Mesenteric fat pad (tissue), 1 donor: ENCODE results near the gene SHE. TPM values are rescaled to one million over a fixed set of nuclear protein-coding genes. Genes with fewer than 3 reads are reported as not detected.

Experiments used
- DNase-seq: peaks from one replicate; pipeline ENCODE4 v3.0.0-alpha.2; 2020; ENCODE audit warnings: low spot score
- total RNA-seq: library from RNA; stranded (reverse); fragmentation: NEBNext Ultra II Directional; extraction: Animal tissue kit (Norgen Biotek cat#: 25700); gene quantifications from one replicate; pipeline ENCODE4 v1.2.1, GENCODE V29; 2021
- donor health status: DM: yes; HTN: yes; CAD: no.

Gene SHE
- total RNA-seq, 1 donor from 2014 or later: 33.1 TPM

DNA sequence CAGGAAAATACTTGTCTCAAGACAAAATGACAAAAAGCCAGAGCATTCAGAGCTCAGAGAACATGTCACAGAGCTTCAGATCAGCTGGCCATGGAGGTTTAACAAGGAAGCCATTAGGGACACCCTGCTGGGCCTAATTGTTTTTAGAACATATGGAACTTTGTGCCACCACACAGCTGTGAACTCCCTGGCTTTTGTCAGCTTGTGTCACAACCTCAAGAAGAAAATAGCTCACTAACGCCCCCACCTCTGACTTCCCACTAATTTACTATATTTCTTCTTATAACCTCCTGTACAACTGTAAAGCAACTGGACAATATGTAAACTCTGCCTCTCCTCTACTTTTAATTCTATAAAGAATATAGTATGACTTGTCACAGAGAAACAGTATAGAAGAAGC is 21.2 kb downstream of the SHE start:
- DNase-seq: no peak

DNA sequence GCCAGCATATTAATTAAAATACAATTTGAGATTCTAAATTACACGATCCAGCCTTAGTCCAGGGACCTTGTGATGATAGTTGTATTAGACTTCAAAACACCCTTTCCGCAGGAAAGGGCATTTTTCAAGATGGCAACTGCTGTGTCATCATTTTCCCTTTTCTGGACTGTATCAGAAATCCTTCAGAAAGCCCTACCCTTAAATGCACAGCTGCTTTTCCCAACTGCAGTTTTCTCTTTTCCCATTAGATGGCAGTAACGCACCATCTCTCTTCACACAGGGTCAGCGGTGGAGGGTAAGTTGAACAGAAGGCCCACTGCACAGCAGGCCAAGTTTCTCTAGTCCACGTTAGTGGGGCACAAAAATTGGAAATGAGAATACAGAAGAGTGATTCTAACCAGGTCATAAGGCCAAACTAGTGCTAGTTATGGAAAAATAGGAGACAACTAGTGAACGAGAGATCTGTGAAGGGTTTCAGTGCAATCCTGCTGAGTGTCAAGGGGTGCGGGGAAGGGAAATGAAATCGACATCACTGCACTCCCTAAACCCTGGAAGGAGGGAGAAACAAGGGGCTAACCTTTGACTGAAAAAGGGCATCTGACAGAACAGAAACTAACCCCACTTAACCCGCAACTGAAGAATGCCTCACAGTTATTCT is 22.3 kb downstream of the SHE start:
- no peak for DNase-seq

DNA sequence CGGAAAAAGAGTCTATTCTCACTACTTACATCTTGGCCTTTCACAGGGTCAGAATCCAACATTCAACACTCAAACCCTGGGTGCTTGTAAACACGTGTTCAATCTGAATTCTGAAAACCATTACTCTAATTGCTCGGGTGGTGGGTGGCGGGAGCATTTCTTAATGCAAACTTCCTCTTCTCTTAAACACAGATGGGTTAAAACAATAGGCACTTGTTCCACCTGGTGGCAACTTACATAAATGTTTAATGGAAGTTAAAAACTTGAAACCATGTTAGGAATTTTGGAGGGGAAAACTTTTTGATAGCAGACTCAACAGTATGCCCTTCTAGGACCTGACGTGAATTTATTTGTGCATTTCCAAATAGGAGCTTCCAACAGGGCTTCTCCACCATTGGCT is 23.6 kb downstream of the SHE start:
- DNase-seq: no peak

DNA sequence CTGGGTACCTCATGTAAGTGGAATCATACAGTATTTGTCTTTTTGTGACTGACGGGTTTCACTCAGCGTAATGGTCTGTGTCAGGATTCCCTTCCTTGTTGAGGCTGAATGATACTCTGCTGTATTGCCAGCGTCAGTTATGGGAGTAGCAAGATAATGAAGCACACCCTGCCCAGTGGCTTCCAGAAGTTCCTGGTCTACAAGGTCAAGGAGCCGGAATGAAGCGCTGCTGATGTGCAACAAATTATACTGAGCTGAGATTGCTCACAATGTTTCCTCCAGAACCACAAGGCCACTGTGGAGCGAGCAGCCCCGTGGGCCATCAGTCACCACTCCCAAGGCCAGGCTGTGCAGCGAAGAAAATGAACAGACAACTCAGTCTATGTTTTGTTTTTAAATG is 24.2 kb downstream of the SHE start:
- no peak for DNase-seq

DNA sequence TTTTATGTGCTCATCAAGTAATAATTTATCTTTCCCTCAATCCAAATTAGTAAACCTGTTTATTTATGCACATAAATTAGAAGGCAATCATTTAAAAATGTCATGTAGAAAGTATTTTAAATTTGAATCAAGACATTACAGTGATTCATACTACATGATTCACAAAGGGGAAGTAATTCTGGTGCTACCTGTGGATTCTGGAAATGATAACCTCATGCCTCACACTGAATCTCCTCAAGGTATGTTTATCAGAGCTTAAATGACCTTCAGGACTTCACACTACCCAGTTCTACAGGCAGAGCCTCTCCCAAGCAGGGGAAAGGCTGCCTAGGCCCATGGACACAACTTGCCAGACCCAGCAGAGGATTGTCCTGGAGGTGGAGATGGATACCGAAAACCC is 25.4 kb downstream of the SHE start:
- DNase-seq: no peak

DNA sequence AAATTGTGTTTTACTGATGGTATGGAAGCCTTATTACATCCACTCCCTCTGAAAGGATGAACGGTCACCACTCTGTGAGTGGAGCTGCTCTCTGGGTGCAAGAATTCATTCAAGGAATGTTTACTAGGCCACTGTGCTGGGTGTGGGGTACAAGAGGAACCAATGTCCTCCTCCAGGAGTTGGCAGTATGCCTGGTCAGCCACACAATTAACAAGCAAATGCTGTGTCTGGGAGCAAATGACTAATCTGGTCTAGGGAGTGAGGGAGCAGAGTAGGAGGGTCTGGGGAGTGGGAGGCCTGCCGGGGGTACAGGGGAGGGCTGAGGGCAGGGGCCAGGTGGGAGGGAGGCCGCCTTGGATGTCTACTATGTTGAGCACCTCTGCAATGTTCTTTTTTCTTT is 27.4 kb downstream of the SHE start:
- DNase-seq: no peak

DNA sequence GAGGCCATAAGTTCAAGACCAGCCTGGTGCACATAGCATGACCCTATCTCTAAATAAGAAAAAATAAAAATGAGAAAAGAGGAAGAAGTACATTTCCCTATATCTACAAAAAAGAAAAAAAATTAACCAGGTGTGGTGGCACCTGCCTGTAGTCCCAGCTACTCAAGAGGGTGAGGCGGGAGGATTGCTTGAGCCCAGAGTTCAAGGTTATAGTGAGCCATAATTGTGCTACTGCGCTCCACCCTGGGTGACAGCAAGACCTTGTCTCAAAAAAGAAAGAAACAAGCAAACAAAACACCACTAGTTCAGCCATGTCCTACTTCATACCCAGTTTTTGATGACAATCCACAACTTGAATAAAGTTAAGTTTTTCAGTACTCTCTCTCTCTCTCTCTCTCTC is 30.9 kb downstream of the SHE start:
- DNase-seq: no peak

DNA sequence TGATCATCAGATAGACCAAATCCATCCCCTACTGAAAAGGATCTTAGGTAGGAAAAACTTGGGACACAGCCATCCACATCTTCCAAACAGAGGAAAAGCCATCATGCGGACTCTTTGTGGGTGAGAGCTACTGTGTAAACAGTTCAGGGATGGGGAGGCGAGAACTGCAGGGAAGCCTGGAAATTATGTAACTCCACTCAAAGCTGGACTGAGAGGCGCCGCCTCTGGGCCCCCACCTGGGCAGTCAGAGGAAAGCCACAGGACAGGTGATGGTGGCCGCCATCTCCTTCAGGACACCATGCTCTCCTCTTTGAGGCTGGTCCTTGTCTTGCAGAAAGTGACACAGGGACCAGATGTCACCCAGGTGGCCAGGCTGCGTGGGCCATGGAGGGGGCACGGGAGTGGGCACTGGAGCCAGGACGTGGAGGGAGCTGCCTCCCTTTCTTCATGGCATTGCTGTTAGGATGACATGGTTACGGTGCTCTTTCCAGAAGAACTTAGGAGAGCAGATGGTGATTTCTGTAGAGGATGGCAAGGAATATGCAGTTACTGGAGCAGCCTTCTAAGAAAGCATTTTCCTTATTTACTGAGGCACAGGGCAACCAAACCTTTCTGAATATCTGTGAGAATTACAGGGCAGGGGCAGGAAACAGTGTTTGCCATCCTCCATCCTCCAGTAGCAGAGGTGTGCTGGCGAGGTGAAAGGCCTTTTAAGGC is 32.2 kb downstream of the SHE start:
- no peak for DNase-seq

DNA sequence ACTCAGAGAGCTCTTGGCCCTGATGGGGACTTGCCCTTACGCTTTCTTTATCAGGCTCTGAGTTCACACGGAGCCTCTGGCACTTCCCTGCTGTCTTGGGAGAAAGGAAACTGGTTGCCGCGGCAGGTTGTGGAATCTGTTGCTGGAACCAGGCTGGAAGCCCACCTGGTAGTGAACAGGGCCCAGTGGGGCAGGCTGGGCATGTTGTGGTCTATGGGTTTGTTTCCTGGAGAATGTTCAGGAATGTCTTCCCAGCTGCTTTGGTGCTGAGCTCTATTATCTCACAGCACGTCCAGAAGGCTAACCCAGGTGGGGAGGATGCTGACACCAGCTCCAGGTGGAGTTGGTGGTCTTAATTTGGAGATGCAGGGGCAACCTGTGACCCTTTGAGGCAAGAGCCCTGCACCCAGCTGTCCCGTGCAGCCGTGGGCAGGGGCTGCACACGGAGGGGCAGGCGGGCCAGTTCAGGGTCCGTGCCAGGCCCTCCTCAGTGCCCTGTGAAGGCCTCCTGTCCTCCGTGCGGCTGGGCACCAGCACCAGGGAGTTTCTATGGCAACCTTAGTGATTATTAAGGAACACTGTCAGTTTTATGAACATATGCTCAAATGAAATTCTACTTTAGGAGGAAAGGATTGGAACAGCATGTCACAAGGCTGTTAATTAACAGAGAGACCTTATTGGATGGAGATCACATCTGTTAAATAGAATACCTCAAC is 33.5 kb downstream of the SHE start:
- DNase-seq: no peak

DNA sequence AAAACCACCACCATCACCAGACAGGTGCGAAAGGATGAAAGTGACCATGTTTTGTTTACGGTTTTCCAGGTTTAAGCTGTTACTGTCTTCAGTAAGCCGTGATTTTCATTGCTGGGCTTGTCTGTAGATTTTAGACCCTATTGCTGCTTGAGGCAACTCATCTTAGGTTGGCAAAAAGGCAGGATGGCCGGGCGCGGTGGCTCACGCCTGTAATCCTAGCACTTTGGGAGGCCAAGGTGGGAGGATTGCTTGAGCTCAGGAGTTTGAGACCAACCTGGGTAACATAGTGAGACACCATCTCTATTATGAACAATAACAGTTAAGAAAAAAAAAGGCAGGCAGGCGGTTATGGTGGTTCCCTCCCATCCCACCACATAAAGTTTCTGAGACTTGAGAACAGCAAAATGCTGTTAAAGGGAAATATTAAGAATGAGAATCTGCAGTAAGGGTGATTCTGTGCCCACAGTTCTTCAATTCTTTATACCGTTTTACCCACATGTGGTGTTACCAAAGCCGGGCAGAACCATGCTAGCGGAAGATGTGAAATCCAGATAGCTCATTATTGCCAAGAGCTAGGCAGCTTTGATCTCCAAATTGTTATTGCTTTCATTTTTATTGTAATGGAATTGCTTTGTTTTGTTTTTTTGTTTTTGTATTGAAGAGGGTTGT is 34.6 kb downstream of the SHE start:
- no peak for DNase-seq

DNA sequence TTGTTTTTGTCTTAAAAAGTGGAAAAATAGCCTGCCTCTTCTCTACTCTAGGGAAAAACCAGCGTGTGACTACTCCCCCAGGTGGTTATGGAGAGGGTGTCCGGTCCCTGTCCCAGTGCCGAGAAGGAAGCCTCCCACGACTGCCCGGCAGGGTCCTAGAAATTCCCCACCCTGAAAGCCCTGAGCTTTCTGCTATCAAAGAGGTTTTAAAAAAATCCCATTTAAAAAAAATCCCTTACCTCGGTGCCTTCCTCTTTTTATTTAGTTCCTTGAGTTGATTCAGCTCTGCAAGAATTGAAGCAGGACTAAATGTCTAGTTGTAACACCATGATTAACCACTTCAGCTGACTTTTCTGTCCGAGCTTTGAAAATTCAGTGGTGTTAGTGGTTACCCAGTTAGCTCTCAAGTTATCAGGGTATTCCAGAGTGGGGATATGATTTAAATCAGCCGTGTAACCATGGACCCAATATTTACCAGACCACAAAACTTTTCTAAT is 35.2 kb downstream of the SHE start:
- no peak for DNase-seq

DNA sequence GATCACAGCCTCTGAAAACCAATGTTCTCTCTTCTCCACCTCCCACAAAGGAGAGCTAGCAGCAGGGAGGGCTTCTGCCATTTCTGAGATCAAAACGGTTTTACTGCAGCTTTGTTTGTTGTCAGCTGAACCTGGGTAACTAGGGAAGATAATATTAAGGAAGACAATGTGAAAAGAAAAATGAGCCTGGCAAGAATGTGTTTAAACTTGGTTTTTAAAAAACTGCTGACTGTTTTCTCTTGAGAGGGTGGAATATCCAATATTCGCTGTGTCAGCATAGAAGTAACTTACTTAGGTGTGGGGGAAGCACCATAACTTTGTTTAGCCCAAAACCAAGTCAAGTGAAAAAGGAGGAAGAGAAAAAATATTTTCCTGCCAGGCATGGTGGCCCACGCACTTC is 36.0 kb downstream of the SHE start:
- DNase-seq: no peak

DNA sequence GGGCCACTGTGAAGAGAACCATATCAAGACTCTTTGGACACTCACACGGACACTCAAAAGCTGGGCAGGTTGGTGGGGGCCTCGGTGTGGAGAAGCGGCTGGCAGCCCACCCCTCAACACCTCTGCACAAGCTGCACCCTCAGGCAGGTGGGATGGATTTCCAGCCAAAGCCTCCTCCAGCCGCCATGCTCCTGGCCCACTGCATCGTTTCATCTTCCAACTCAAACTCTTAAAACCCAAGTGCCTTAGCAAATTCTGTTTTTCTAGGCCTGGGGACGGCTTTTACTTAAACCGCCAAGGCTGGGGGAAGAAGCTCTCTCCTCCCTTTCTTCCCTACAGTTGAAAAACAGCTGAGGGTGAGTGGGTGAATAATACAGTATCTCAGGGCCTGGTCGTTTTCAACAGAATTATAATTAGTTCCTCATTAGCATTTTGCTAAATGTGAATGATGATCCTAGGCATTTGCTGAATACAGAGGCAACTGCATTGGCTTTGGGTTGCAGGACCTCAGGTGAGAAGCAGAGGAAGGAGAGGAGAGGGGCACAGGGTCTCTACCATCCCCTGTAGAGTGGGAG is 36.5 kb downstream of the SHE start:
- DNase-seq: no peak

DNA sequence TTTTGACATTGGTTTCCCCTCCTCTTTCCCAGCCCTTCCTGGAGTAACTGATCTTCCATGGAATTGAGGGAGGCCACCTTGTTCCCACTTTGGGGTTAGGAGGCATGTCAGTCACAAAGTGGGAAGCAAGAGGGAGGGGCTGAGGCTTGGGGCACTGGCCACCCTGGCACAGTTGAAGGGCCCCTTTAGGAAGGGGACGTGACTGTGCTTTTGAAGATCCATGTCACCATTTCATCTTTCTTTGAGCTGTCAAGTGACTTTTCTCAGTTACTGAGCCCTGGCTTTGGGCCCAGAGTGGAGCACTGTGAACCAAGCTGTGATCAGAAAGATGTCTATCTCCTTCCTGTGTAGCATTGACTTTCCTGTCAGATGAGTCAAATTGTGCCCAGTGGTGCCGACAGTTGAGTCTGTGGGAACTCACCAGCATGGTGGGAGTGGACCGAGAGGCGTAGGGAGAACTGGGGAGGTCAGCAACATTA is 38.7 kb downstream of the SHE start:
- no peak for DNase-seq

DNA sequence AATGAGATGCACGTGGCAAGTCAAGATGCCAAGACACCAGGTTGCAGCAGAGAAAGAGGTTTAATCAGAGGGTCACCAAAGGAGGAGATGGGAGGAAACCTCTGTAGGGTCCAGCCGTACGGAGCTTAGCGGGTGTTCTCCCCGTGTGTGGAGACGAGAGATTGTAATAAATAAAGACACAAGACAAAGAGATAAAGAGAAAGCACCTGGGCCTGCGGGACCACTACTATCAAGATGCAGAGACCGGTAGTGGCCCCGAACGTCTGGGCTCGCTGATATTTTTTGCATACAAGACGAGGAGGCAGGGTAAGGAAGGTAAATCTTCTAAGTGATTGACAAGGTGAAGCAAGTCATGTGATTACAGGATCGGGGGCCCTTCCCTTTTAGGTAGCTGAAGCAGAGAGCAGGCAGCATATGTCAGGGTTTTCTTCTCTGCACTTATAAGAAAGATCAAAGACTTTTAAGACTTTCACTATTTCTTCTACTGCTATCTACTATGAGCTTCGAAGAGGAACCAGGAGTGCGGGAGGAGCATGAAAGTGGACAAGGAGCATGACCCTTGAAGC is 41.4 kb downstream of the SHE start:
- DNase-seq: no peak

DNA sequence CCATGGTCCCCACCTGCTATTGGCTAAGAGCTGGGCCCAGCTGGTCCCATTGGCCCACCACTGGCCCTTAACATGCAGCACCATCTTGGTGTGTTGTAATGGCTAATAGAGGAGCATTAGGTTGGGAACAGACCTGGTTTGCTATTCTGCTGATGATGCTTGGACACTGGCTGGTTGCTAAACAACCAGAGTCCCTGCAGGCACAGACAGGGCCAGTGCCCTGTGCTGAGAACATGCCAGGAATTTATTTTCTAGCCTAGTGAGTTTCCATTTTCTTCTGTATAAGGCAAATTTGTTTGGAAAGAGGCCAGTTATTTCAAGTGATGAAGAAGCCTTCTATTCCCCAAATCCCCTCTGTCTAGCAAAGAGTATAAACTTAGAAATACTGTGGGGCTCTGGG is 43.1 kb downstream of the SHE start:
- no peak for DNase-seq

DNA sequence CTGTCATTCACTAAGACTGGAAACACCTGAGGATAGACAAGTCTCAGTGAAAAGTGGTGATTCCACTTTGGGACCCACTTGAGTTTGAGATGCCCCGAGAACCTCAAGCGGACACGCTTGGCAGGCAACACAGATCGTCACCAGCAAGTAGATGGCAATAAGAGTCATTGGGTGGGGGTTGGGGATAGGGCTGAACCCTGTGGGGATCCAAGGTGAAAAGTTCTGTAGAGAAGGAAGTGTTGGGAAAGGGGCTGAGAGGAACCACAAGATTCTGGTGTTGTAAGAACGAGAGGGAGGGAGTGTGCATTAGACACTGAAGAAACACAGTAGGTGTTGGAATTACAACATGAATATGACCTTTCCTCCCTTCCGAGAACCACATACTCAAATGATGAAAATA is 45.6 kb downstream of the SHE start:
- no peak for DNase-seq

DNA sequence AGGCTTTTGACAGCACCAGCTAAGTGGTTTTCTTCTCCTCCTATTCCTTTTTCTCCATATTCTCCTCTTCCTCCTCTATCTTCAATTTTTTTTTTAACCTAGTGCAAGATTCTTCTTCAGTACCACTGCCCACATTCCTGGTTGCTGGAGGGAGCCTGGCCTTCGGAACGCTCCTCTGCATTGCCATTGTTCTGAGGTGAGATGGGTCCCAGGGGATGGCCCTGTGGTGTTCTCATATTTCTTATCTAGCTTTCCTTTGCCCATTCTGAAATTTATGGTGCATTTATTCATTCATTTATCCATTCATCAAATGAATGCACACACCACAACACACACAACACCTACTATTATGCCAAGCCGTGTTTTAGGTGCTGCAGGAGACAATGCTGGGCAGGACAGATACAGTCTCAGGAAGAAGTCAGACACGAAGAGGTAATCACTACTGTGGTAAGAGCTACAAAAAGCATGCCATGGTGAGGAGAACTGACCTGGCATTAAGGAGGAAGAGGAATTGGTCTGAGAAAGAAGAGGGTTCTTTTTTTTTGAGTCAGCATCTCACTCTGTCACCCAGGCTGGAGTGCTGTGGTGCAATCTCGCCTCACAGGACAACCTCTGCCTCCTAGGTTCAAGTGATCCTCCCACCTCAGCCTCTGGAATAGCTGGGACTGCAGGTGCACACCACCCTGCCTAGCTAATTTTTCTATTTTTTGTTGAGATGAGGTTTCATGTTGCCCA is 47.7 kb downstream of the SHE start:
- no peak for DNase-seq

DNA sequence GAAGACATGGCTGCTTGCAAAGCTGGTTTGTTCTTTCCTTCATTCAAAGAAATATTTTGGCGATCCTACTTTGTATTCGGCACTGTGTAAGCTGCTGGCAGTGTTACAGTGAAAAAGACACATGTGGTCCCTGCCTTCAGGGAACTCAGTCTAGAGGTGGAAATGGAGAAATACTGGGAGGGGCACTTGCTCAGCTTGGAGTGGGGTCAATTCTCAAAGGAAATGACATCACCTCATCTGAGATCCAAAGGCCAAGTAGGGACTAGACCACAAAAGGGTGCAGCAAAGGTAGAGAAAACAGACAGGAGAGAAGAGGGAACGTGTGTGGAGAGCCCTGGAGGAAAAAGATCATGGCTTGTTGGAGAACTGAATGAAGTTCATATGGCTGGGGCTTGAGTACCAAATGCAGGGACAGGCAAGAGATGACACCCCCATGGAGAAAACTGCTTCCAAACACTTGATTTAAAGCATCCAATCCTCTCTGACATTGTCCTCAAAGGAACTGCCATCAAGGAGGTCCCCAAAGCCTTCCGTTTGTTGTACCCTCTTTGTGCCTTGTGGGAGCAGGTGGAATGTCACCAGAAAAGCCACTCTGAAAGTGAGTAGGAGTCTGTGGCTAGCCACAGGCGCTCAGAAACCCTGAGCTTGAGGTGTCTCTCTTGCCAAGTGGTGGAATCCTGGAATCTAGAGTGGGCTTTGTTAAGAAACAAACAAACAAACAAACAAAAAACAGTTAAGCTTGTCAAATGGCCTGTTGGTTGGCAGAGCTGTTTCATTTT is 48.4 kb downstream of the SHE start:
- no peak for DNase-seq

DNA sequence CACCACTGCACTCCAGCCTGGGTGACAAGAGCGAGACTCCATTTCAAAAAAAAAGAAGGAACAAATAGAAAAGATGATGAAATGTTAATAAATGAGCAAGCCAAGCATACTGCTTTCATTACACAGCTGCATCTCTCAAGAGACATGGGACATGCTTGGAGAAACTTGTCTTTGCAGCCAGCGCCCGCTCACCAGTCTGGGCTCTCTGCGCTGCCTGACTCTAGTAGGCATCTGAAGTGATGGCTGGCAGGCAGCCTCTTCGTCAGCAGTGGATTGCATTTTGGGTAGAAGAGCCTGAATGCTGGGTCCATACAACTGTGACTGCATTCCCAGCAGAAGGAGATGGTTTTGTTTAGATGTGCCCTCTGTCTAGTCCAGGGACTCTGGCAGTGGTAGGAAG is 49.1 kb downstream of the SHE start:
- no peak for DNase-seq
